NCI-H82 (cell line): ENCODE measurements around the gene MACO1.
"Not testable (repeated sequence)": the region's sequence is repeated elsewhere in the genome, so short reads cannot be mapped to it uniquely, and the experiment has no call there.

Experiments used
- DNase-seq: peaks from one replicate; lab custom pipeline; 2025; lab: John Stamatoyannopoulos, UW

Gene MACO1

GRCh38 chr1:25486602-25487001 is 55.9 kb downstream of the MACO1 start:
- peak; percentile 50 for DNase-seq

- peak; percentile 47 for DNase-seq
Measured at GRCh38 chr1:25487628-25488027, 56.9 kb downstream of the MACO1 start.

GRCh38 chr1:25492323-25492722 is 61.6 kb downstream of the MACO1 start:
- DNase-seq = no peak

- no peak for DNase-seq
Measured at GRCh38 chr1:25494952-25495351, 64.3 kb downstream of the MACO1 start.

- peak; percentile 28 for DNase-seq
Measured at GRCh38 chr1:25500694-25501093, 70.0 kb downstream of the MACO1 start.

GRCh38 chr1:25501235-25502058 is 70.8 kb downstream of the MACO1 start:
- DNase-seq = peak; percentile 81

GRCh38 chr1:25502957-25503356 is 72.3 kb downstream of the MACO1 start:
- DNase-seq = peak; percentile 42

GRCh38 chr1:25503551-25504426 is 73.1 kb downstream of the MACO1 start:
- peak; percentile 65 for DNase-seq

GRCh38 chr1:25504706-25505595 is 74.3 kb downstream of the MACO1 start:
- no peak for DNase-seq

GRCh38 chr1:25505656-25506385 is 75.1 kb downstream of the MACO1 start:
- no peak for DNase-seq

- DNase-seq = not testable (repeated sequence)
Measured at GRCh38 chr1:25506566-25507463, 76.1 kb downstream of the MACO1 start.

- no peak for DNase-seq
Measured at GRCh38 chr1:25513666-25514065, 83.0 kb downstream of the MACO1 start.

- no peak for DNase-seq
Measured at GRCh38 chr1:25515033-25515432, 84.3 kb downstream of the MACO1 start.

GRCh38 chr1:25516686-25517085 is 86.0 kb downstream of the MACO1 start:
- DNase-seq = no peak

GRCh38 chr1:25517476-25518394 is 87.0 kb downstream of the MACO1 start:
- no peak for DNase-seq

- DNase-seq = no peak
Measured at GRCh38 chr1:25519624-25520023, 88.9 kb downstream of the MACO1 start.

- DNase-seq = peak; percentile 74
Measured at GRCh38 chr1:25520446-25521061, 89.9 kb downstream of the MACO1 start.

GRCh38 chr1:25522031-25522655 is 91.4 kb downstream of the MACO1 start:
- DNase-seq = no peak
